ENCODE measurements around the gene PPP1R13B. TPM values are rescaled to one million over a fixed set of nuclear protein-coding genes. Genes with fewer than 3 reads are reported as not detected.
A peak's percentile ranks its signal among the peaks of the same experiment; 100 is the strongest.
"Not testable (repeated sequence)": the region's sequence is repeated elsewhere in the genome, so short reads cannot be mapped to it uniquely, and the experiment has no call there.

PPP1R13B gene
- total RNA-seq, 6 experiments from 2014 or later, result 5.1 to 6.2 (median 5.5) TPM

GRCh38 chr14:103793192-103793591, 54.2 kb downstream of the PPP1R13B start:
- TF ChIP-seq, protein P1, sequence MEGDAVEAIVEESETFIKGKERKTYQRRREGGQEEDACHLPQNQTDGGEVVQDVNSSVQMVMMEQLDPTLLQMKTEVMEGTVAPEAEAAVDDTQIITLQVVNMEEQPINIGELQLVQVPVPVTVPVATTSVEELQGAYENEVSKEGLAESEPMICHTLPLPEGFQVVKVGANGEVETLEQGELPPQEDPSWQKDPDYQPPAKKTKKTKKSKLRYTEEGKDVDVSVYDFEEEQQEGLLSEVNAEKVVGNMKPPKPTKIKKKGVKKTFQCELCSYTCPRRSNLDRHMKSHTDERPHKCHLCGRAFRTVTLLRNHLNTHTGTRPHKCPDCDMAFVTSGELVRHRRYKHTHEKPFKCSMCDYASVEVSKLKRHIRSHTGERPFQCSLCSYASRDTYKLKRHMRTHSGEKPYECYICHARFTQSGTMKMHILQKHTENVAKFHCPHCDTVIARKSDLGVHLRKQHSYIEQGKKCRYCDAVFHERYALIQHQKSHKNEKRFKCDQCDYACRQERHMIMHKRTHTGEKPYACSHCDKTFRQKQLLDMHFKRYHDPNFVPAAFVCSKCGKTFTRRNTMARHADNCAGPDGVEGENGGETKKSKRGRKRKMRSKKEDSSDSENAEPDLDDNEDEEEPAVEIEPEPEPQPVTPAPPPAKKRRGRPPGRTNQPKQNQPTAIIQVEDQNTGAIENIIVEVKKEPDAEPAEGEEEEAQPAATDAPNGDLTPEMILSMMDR (IDR thresholded peaks at IDR 0.05), result peak; percentile 44
- H3K9me3 Mint-ChIP-seq; H3K27ac Mint-ChIP-seq; H3K4me3 Mint-ChIP-seq; H3K4me1 Mint-ChIP-seq (ENCODE audit: low read depth); H3K27me3 Mint-ChIP-seq (ENCODE audit: insufficient read depth); H3K36me3 Mint-ChIP-seq (ENCODE audit: low read depth): not testable (repeated sequence)
- DNase-seq, result peak; percentile 1

DNA sequence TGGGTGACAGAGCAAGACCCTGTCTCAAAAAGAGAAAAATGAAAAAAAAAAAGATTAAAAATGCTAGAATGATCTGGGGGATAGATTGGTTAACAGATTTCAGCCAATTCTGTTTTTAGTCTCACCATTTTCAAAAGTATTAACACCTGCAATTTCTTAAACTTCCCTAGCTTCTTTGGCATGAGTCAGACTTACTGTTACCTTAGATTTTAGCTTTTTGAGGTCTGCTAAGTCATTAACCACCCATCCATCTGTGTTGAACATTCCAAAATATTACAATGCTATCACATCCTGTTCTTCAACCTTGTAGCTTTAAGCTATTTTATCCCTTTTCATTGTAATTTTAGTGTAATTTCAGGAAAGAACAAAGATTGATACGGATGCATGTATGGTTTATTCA, 59.3 kb downstream of the PPP1R13B start:
- Mint-ChIP-seq H3K4me1 (ENCODE audit: low read depth) (no peaks in the 10 kb centered on the region), H3K9me3 (no peaks in the 10 kb centered on the region), H3K4me3 (no peak overlapping the region), H3K27me3 (ENCODE audit: insufficient read depth) (no peaks in the 10 kb centered on the region), H3K36me3 (ENCODE audit: low read depth) (no peaks in the 10 kb centered on the region), H3K27ac (no peak overlapping the region)
- DNase-seq, result no peak
- TF ChIP-seq, protein P1 (IDR thresholded peaks at IDR 0.05), result no peak

DNA sequence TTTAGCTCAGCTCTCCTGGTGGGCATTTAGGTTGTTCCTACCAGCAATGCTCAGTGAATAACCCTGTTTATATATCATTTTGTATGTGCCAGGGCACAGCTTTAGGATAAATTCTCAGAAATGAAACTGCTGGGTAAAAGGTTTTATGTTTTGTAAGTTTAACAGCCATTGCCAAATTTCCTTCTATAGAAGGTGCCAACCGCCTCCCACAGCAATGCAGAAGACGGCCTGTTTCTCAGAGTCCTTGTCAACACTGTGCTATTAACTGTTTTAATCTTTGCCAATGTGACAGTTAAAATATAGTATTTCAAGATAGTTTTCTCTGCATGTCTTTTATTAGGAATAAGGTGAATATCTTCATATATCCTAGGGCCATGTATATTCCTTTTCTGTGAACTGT, 65.0 kb downstream of the PPP1R13B start:
- H3K27ac Mint-ChIP-seq, result no peak overlapping the region
- no peaks in the 10 kb centered on the region; the same call in 1 of the 2 replicates for H3K27me3 Mint-ChIP-seq (ENCODE audit: insufficient read depth)
- H3K36me3 Mint-ChIP-seq (ENCODE audit: low read depth), result no peaks in the 10 kb centered on the region
- H3K4me1 Mint-ChIP-seq (ENCODE audit: low read depth), result no peaks in the 10 kb centered on the region
- H3K4me3 Mint-ChIP-seq, result no peak overlapping the region
- no peak for DNase-seq
- no peaks in the 10 kb centered on the region for H3K9me3 Mint-ChIP-seq
- TF ChIP-seq, protein P1 (IDR thresholded peaks at IDR 0.05), result no peak

DNA sequence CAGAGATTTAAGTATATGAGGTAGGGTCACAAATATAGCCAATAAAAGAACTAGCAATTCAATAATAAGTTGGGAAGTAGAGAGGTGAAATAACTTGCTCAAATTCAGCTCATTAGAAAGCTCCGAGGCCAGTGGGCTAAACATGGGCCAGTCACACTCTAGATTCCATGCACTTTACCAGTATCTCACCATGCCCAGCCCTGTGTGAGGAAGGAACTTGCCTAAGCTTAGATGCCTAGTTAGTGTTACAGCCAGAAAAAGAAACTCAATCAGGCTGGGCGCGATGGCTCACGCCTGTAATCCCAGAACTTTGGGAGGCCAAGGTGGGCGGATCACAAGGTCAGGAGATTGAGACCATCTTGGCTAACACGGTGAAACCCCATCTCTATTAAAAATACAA, 71.1 kb downstream of the PPP1R13B start:
- not testable (repeated sequence) for H3K27ac Mint-ChIP-seq; H3K9me3 Mint-ChIP-seq; H3K36me3 Mint-ChIP-seq (ENCODE audit: low read depth); H3K4me3 Mint-ChIP-seq; H3K4me1 Mint-ChIP-seq (ENCODE audit: low read depth); DNase-seq; H3K27me3 Mint-ChIP-seq (ENCODE audit: insufficient read depth)

GRCh38 chr14:103775506-103775905, 71.9 kb downstream of the PPP1R13B start:
- DNase-seq, result no peak
- Mint-ChIP-seq H3K36me3 (ENCODE audit: low read depth) (no peaks in the 10 kb centered on the region), H3K4me3 (no peak overlapping the region), H3K9me3 (no peaks in the 10 kb centered on the region), H3K27ac (no peak overlapping the region), H3K4me1 (ENCODE audit: low read depth) (no peaks in the 10 kb centered on the region), H3K27me3 (ENCODE audit: insufficient read depth) (no peaks in the 10 kb centered on the region)
- TF ChIP-seq, protein P1 (IDR thresholded peaks at IDR 0.05), result no peak

DNA sequence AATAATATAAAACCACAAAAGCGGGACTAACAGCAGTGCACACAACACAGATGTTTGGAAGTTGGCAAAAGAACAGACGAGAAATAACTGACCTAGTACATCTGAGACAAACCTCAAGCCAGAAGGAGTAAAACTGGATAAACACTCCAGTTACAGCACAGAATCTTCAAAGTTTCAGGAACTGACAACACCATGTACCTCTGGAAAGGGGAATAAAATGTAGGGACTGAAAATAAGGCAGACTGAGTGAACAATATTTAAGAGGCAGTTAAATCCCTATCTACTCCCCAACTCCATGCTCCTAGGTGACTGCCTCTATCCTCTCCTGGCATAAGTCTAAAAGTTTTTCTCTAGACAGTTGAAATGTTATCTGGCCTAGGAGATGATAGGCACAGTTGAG, 73.9 kb downstream of the PPP1R13B start:
- Mint-ChIP-seq H3K36me3 (ENCODE audit: low read depth) (no peaks in the 10 kb centered on the region), H3K9me3 (no peaks in the 10 kb centered on the region), H3K27ac (no peak overlapping the region), H3K4me3 (no peak overlapping the region), H3K27me3 (ENCODE audit: insufficient read depth) (no peaks in the 10 kb centered on the region), H3K4me1 (ENCODE audit: low read depth) (no peaks in the 10 kb centered on the region)
- DNase-seq, result no peak
- TF ChIP-seq, protein P1 (IDR thresholded peaks at IDR 0.05), result no peak
